ENCODE data around the gene CLIC6. TPM values are rescaled to one million over a fixed set of nuclear protein-coding genes. Genes with fewer than 3 reads are reported as not detected.

CLIC6 gene
- total and polyA plus RNA-seq, 2 of the 4 experiments (the other 2 are of a cell fraction), result not detected

DNA sequence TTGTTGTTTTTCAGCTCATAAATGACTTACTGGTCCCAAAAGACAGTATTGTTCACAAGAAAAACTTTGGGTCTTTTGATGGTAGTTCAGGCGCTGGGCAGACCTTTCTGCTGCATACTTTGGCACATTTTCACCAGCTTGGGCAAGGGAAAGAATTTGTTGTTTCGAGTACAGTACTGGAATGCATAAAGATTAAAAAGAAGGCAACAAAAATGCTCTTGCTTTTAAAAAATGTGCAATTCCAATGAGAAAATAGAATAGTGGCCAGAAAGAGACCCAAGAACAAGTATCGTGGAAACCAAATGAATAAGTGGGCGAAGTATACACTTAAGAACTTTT, 56.0 kb downstream of the CLIC6 start:
- H3K4ac ChIP-seq (ENCODE audit: low read depth, low read length), result no peak overlapping the region
- no peak overlapping the region for H3K4me3 ChIP-seq (ENCODE audit: insufficient read depth, low read depth, low read length)
- H2BK120ac ChIP-seq (ENCODE audit: low read depth, low read length), result no peak overlapping the region
- no peak overlapping the region for H3K9ac ChIP-seq (ENCODE audit: low read depth, low read length)
- intact Hi-C loops (cut with micrococcal nuclease), result no loop called here
- in situ Hi-C loops (cut with MboI; ENCODE audit: low sequenced_read_pairs), result loop anchor here (25.0 kb wide), 2 partner anchors 687 to 1212 kb away; no protein-coding TSS in a partner anchor
- POLR2A ChIA-PET (ENCODE audit: unreplicated experiment), result no interaction called here
- H2AK9ac ChIP-seq (replicated peaks; ENCODE audit: low read depth, low read length, poor library complexity), result no peak overlapping the region
- H3K4me2 ChIP-seq (ENCODE audit: low read depth, low read length), result no peak overlapping the region
- DNase-seq (no peak), ATAC-seq (ENCODE audit: low read depth) (peak; percentile 67)
- no peak overlapping the region for H3K18ac ChIP-seq (ENCODE audit: low read depth, low read length)
- no peak overlapping the region for H4K8ac ChIP-seq (ENCODE audit: low read depth in 2 of 2, low read length in 2 of 2)
- dilution Hi-C loops (cut with HindIII; ENCODE audit: low sequenced_read_pairs, unreplicated experiment), result no loop called here
- peaks cover 4% of the 10 kb centered on the region; the same call in 1 of the 2 replicates for H3K4me1 ChIP-seq (ENCODE audit: control insufficient read depth, insufficient read depth, low read length)
- H3K9me3 ChIP-seq (ENCODE audit: control insufficient read depth, insufficient read depth, low read length), result no peaks in the 10 kb centered on the region
- no TSS peak for BruUV-seq (replicated peaks)
- H3K56ac ChIP-seq (ENCODE audit: extremely low read depth, insufficient read depth, low read length), result no peak overlapping the region
- no peak for TF ChIP-seq CTCF (conservative IDR thresholded peaks at IDR 0.05; ENCODE audit: low read depth, low read length)
- no peak overlapping the region for H2BK5ac ChIP-seq (ENCODE audit: low read depth, low read length, poor library complexity, severe bottlenecking)
- H3K23ac ChIP-seq (ENCODE audit: low read depth, low read length), result no peak overlapping the region
- no peak overlapping the region for H4K91ac ChIP-seq (ENCODE audit: insufficient read depth, low read depth, low read length)
- no peak overlapping the region for H4K5ac ChIP-seq (ENCODE audit: low read depth, low read length)
- H3K36me3 ChIP-seq (ENCODE audit: control insufficient read depth, insufficient read depth, low read length), result no peaks in the 10 kb centered on the region
- no peak overlapping the region for H2AFZ ChIP-seq (replicated peaks; ENCODE audit: low read length, poor library complexity)
- 67% methylated on average over 3 of the region's 4 CpGs; no CpG with 5 or more reads in 1 of the 2 experiments for WGBS, 2 experiments (ENCODE audit: extremely low coverage in 2 of 2, insufficient read length in 1 of 2)
- no peak overlapping the region for H2BK15ac ChIP-seq (ENCODE audit: low read depth, low read length)
- peaks cover 42% of the 10 kb centered on the region for H3K27me3 ChIP-seq (ENCODE audit: control insufficient read depth, insufficient read depth, low read length)
- CTCF ChIA-PET, result no interaction called here
- H4K20me1 ChIP-seq (ENCODE audit: insufficient read depth, low read length), result no peaks in the 10 kb centered on the region
- no peak overlapping the region for H2BK20ac ChIP-seq (ENCODE audit: low read depth, low read length)
- H3K9me1 ChIP-seq (ENCODE audit: insufficient read depth, low read length), result peaks cover 3% of the 10 kb centered on the region; the same call in 1 of the 2 replicates
- no peak overlapping the region for H3K14ac ChIP-seq (replicated peaks; ENCODE audit: low read depth, low read length)
- H3K27ac ChIP-seq (ENCODE audit: insufficient read depth, low read length), result no peak overlapping the region
- H2AK5ac ChIP-seq (ENCODE audit: low read depth, low read length), result no peak overlapping the region
- no peaks in the 10 kb centered on the region for H3K79me1 ChIP-seq (ENCODE audit: low read depth in 1 of 2, low read length in 2 of 2)

Measured in IMR-90 (cell line).